ENCODE results near the gene TMEM72. TPM values are rescaled to one million over a fixed set of nuclear protein-coding genes. Genes with fewer than 3 reads are reported as not detected.

The TMEM72 gene
- total RNA-seq, 1 experiment from 2014 or later = not detected

GRCh38 chr10:44930904-44931620, 19.9 kb downstream of the TMEM72 start:
- BruUV-seq (replicated peaks) = no TSS peak
- no peaks in the 10 kb centered on the region for H3K4me1 ChIP-seq (ENCODE audit: control insufficient read depth in 1 of 2, insufficient read depth in 2 of 2, low read length in 2 of 2)
- H3K36me3 ChIP-seq (ENCODE audit: control insufficient read depth in 1 of 2, insufficient read depth in 2 of 2, low read length in 2 of 2) = no peaks in the 10 kb centered on the region
- no peak for DNase-seq (ENCODE audit: low read depth, low spot score)
- H3K9ac ChIP-seq (ENCODE audit: low read length) = no peak overlapping the region
- intact Hi-C loops (cut with micrococcal nuclease) = loop anchor here (10.0 kb wide), 1 partner anchor 304 kb away; no protein-coding TSS in a partner anchor
- TF ChIP-seq ATF3 (IDR thresholded peaks at IDR 0.05) (no peak), FOSL1 (IDR thresholded peaks at IDR 0.05; ENCODE audit: low read depth) (no peak), REST (IDR thresholded peaks at IDR 0.05; ENCODE audit: low read depth) (no peak), EGR1 (IDR thresholded peaks at IDR 0.05; ENCODE audit: low read depth) (no peak), RAD21 (IDR thresholded peaks at IDR 0.05; ENCODE audit: low read depth) (no peak), MAX (IDR thresholded peaks at IDR 0.05) (no peak), JUND (IDR thresholded peaks at IDR 0.05) (no peak), EZH2 (IDR thresholded peaks at IDR 0.05) (no peak), SIN3A (IDR thresholded peaks at IDR 0.05; ENCODE audit: low read depth) (no peak), ZBTB33 (IDR thresholded peaks at IDR 0.05; ENCODE audit: extremely low read depth, insufficient replicate concordance, low read length) (no peak), SRF (IDR thresholded peaks at IDR 0.05; ENCODE audit: low read depth) (no peak), CBX3 (IDR thresholded peaks at IDR 0.05; ENCODE audit: low read depth) (no peak), ZFX (IDR thresholded peaks at IDR 0.05) (no peak), POLR2A (IDR thresholded peaks at IDR 0.05; ENCODE audit: borderline replicate concordance, extremely low read depth, insufficient read depth, insufficient read length) (no peak), ELF1 (IDR thresholded peaks at IDR 0.05; ENCODE audit: borderline replicate concordance, low read depth) (no peak)
- H3K4me3 ChIP-seq (replicated peaks in 1 of 2; ENCODE audit: low read depth in 1 of 2, low read length in 2 of 2) = no peak overlapping the region
- H3K27ac ChIP-seq (ENCODE audit: low read depth, low read length) = no peak overlapping the region
- ChIA-PET RAD21 (ENCODE audit: low non-redundant PET in 1 of 2, low total read pairs in 2 of 2, uncharacterized antibody in 2 of 2, unreplicated experiment in 2 of 2) (no interaction called here), POLR2A (no interaction called here), CTCF (no interaction called here)
- no peaks in the 10 kb centered on the region; the same call in 1 of the 2 replicates for H3K9me2 ChIP-seq (ENCODE audit: insufficient read depth)
- H3K9me3 ChIP-seq (ENCODE audit: control insufficient read depth in 1 of 2, insufficient read depth in 1 of 2, low read depth in 1 of 2, low read length in 2 of 2) = no peaks in the 10 kb centered on the region
- H3K4me2 ChIP-seq (ENCODE audit: low read length) = no peak overlapping the region
- no peaks in the 10 kb centered on the region for H3K79me2 ChIP-seq (ENCODE audit: insufficient read depth, low read length)
- no peak for ATAC-seq
- no peak overlapping the region for H2AFZ ChIP-seq (ENCODE audit: low read depth, low read length, poor library complexity, severe bottlenecking)
- no peaks in the 10 kb centered on the region for H3K27me3 ChIP-seq (ENCODE audit: insufficient read depth, low read length)
- H4K20me1 ChIP-seq (ENCODE audit: insufficient read depth) = no peaks in the 10 kb centered on the region

Measured in HCT116 (cell line).